Femur (tissue), 1 donor: Measurements from ENCODE around the gene RNGTT.
"Not testable (repeated sequence)": the region's sequence is repeated elsewhere in the genome, so short reads cannot be mapped to it uniquely, and the experiment has no call there.

Experiments used
- DNase-seq: peaks from one replicate; pipeline ENCODE4 v3.0.0-alpha.2; 2017

RNGTT gene

GRCh38 chr6:88785478-88785877, 177.9 kb downstream of the RNGTT start:
- no peak for DNase-seq

GRCh38 chr6:88780714-88781389, 182.6 kb downstream of the RNGTT start:
- DNase-seq: peak; percentile 56

DNA sequence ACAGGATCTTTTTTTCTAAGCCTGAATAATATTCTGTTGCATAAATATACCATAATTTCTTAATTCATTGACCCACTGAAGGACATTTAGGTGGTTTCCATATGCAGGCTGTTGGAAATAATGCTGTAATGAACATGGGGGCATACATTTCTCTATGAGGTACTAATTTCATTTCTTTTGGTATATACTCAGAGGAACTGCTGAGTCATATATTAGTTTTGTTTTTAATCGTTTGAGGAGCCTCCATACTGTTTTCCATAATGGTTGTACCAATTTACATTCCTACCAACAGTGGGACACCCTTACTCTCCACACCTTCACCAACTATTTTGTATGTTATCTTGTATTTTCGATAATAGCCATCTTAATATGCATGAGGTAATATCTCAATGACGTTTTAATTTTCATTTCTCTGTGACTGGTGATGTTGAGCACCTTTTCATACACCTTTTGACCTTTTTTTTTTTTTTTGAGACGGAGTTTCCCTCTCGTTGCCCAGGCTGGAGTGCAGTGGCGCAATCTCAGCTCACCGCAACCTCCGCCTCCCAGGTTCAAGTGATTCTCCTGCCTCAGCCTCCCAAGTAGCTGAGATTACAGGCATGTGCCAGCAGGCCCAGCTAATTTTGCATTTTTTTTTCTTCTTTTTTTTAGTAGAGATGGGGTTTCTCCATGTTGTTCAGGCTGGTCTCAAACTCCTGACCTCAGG, 187.4 kb downstream of the RNGTT start:
- DNase-seq: no peak

GRCh38 chr6:88768114-88768513, 195.3 kb downstream of the RNGTT start:
- not testable (repeated sequence) for DNase-seq

- no peak for DNase-seq
These were observed 199.3 kb downstream of the RNGTT start for GRCh38 chr6:88764081-88764480.

DNA sequence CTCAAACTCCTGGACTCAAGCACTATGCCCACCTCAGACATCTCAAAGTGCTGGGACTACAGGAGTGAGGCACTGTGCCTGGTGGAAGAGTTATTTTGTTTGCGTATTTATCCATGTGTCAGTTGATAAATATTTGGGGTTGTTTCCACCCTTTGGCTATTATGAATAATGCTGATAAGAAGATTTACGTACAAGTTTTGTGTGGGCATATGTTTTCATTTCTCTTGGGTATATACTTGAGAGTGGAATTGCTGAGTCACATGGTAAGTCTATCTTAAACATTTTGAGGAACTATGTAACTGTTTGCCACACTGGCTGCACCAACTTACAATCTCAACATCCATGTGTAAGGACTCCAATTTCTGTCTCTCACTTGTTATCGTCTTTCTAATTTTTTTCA, 200.3 kb downstream of the RNGTT start:
- DNase-seq: no peak

- no peak for DNase-seq
These were observed 202.0 kb downstream of the RNGTT start for GRCh38 chr6:88761237-88762031.

- no peak for DNase-seq
These were observed 203.3 kb downstream of the RNGTT start for GRCh38 chr6:88760091-88760490.

GRCh38 chr6:88750936-88751335, 212.5 kb downstream of the RNGTT start:
- no peak for DNase-seq

DNA sequence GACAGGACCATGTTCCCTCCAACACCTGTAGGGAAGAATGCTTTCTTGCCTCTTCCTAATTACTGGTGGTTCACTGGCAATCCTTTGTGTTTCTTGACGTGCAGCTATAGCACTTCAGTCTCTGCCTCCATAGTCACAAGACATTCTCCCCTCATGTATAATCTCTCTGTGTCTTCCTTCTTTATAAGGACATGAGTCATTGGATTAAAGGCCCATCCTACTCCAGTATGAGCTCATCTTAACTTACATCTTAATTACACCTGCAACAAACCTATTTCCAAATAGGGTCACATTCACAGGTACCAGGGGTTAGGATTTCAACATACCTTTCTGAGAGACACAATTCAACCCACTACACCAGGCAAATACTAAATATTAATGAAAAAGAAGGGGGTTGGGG, 213.6 kb downstream of the RNGTT start:
- DNase-seq: no peak

DNA sequence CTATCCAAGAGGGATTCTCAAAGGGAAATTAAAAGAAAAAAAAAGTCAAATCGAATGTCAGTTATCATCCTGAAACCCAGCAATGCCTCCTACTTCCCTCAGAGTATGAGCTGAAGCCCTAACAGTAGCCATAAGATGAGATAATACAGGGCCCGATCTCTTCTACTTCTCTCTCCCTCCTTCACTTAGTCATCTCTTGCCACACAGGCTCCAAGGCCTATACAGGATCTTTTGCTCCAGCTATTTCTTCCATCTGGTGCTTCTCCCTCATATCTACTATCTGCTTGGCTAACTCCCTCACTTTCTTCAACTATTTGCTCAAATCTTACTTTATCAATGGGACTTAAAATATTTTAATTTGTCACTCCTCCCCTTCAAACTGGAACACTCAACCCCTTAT, 215.3 kb downstream of the RNGTT start:
- no peak for DNase-seq

DNA sequence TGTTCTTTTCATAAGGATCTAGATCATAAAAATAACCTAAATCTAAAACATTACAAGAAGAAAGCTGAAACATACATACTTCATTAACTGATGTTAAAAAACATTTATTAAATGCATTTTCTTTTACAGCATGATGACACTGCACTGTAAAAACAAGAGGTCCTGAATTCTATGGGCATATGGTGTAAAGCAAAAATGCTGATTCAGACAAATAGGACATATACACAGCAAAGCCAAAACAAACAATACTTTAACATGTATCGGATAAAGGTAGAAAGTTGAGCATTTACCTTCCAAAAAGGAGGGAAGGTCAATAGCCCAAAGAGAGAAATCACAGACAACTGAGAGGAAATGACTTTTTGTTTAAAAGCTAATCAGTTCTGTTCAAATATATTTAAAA, 221.5 kb downstream of the RNGTT start:
- DNase-seq: no peak

- no peak for DNase-seq
These were observed 222.3 kb downstream of the RNGTT start for GRCh38 chr6:88741071-88741470.

DNA sequence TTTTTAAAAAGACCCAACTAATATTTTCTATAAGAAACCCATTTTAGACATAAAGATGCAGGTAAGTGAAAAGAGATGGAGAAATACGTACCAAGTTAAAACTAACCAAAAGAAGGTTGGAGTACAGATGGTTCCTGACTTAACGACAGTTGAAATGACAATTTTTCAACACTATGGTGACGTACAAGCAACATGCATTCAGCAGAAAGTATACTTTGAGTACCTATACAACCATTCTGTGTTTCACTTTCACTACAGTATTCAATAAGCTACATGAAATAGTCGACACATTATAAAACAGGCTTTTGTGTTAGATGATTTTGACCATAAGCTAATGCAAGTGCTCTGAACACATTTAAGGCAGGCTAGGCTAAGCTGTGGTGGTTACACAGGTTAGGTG, 228.9 kb downstream of the RNGTT start:
- DNase-seq: no peak

- DNase-seq: no peak
These were observed 232.8 kb downstream of the RNGTT start for GRCh38 chr6:88730611-88731011.

GRCh38 chr6:88728756-88729155, 234.7 kb downstream of the RNGTT start:
- DNase-seq: no peak

DNA sequence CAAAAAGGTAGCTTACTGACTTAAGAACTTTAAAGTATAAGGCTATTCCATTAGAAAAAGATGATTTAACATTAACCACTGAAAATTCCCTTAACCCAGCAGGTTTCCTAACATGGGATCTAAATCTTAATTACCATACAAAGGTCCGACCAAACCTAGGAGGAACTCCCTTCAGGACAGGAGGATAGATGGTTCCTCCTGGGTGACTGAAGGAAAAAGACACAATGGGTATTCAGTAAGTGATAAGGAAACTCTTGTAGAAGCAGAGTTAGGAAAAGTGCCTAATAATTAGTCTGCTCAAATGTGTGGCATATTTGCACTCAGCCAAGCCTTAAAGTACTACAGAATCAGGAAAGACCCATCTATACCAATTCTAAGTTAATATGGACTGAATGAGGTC, 237.0 kb downstream of the RNGTT start:
- DNase-seq: not testable (repeated sequence)

DNA sequence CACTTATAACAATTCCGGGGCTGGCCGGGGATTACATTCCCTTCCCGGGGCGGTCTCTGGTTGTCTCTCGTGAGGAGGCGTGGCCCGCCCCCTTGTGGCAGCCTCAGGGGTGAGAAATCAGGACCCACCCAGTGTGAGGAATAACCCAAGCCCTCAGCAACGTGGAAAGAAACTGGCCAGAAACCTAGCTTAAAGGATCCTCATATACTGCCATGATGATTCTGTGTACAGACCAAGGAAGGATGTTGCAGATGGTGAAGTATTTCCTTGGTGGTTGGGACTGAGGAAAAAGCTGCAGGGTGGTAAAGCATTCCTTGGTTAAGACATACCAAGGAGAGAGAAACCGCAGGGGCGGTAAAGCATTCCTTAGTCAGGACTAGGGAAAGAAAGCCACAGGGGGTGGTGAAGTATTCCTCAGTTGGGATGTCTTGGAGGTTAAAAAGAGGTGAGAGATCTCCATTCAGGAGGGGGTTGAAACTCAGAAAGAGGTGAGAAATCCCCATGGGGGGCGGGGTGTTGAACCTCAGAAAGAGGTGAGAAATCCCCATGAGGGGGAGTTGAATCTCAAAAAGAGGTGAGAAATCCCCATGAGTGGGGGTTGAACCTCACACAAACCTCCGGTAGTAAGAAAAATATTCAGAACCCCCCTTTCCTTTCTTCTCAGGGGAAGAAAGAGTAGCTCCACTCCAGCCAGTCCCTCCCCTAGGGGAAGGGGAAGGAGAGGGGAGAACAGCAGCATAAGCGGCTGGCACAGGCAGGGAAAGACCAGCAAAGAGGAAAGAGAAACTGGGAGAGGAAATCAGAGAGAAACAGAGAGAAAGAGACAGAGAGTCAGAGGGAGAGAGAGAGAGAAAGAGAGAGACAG, 238.1 kb downstream of the RNGTT start:
- DNase-seq: peak; percentile 31

- DNase-seq: no peak
These were observed 240.7 kb downstream of the RNGTT start for GRCh38 chr6:88722686-88723085.

DNA sequence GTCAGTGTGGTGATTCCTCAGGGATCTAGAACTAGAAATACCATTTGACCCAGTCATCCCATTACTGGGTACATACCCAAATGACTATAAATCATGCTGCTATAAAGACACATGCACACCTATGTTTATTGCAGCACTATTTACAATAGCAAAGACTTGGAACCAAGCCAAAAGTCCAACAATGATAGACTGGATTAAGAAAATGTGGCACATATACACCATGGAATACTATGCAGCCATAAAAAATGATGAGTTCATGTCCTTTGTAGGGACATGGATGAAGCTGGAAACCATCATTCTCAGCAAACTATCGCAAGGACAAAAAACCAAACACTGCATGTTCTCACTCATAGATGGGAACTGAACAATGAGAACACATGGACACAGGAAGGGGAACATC, 247.0 kb downstream of the RNGTT start:
- DNase-seq: not testable (repeated sequence)

DNA sequence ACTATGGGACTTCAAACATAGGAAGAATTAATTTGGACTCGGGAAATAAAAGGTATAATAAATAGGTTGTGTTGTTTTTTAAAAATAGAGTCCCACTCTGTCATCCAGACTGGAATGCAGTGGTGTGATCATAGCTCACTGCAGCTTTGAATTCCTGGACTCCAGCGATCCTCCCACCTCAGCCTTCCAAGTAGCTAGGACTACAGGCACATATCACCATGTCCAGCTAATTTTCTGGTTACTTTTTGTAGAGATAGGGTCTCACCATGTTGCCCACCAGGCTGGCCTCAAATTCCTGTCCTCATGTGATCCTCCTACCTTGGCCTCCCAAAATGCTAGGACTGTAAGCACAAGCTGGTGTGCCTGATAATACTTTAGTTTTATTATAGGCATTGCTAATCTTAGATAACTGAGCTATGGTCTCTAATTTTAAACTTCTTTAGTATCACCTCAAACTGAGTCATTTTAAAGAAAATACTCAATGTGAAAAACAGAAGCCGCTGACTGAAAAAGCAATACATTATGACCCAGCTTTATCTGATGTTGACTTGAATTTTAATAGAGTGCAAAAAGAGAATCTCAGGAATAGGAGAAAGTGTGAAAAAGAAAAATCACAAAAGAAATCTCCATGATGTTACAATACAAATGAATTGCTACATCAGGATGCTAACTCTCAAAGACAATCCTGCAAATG, 251.0 kb downstream of the RNGTT start:
- DNase-seq: no peak

DNA sequence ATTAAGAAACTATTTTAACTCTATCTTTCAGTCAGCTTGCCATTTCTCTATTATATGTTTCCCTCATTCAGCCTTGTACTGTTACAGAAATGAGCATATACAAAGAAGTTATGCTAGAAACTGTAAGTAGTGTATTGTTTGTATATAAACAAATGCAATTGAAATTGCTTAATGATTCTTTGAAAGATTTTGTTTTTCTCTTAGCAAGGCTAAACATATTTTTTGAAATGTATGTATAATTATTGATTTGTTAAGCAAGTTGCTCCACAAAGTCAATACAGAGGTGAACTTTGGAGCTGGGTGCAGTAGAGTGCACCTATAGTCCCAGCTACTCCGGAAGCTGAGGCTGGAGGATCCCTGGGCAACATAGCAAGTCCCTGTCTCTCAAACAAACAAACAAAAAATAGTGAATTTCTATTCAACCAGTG, 253.6 kb downstream of the RNGTT start:
- no peak for DNase-seq
